Stomach (tissue), 4 donors: ENCODE measurements around the gene LRIG3.

Source experiments
- EP300 ChIP-seq: sonication (generic); formaldehyde crosslinking; IDR thresholded peaks from one replicate; pipeline ENCODE4 v1.6.1; 2017; ENCODE audit warnings: antibody characterized with exemption
- POLR2A ChIP-seq, 4 donors: fragments of 450-650 bp; IDR thresholded peaks; one replicate each; pipeline ENCODE4 v1.6.1; 2016; ENCODE audit warnings: antibody characterized with exemption in 4 of 4, control low read depth in 2 of 4, mild to moderate bottlenecking in 1 of 4, moderate library complexity in 1 of 4
- POLR2AphosphoS5 ChIP-seq, 3 donors: sonication (generic); formaldehyde crosslinking; IDR thresholded peaks; one replicate each; pipeline ENCODE4 v1.6.1; 2016; ENCODE audit warnings: antibody characterized with exemption in 3 of 3
- TF ChIP-seq, protein P1 (sequence below), 7 experiments: fragments of 450-650 bp in 4 of 7; fragments of 200-600 bp in 3 of 7; sonication (generic) in 3 of 7; IDR thresholded peaks; one replicate each; pipeline ENCODE4 v1.5.1; 2016 to 2019; ENCODE audit warnings: antibody characterized with exemption in 7 of 7, control low read depth in 2 of 7, mild to moderate bottlenecking in 1 of 7

DNA sequence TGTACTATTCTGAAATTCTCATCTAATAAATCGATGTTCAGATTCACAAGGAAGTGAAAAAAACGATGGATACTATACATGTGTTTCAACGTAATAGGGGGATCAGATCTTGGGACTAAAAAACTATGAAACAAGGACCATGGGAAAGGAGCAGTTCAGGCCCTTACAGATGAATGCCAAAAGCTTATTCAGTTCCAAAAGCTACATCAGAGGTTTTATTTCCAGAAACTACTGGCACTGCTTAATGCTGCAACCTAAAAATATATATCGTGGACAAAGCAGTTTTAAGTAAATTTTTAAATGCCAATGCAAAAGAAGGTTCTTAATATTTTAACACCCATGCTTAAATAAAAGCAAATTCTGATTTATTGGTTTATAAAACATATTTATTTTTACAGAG lies 38.5 kb downstream of the LRIG3 start:
- TF ChIP-seq POLR2AphosphoS5 (IDR thresholded peaks at IDR 0.05) (no peak), EP300 (no peak), POLR2A (IDR thresholded peaks at IDR 0.05) (no peak)
- TF ChIP-seq, protein P1, sequence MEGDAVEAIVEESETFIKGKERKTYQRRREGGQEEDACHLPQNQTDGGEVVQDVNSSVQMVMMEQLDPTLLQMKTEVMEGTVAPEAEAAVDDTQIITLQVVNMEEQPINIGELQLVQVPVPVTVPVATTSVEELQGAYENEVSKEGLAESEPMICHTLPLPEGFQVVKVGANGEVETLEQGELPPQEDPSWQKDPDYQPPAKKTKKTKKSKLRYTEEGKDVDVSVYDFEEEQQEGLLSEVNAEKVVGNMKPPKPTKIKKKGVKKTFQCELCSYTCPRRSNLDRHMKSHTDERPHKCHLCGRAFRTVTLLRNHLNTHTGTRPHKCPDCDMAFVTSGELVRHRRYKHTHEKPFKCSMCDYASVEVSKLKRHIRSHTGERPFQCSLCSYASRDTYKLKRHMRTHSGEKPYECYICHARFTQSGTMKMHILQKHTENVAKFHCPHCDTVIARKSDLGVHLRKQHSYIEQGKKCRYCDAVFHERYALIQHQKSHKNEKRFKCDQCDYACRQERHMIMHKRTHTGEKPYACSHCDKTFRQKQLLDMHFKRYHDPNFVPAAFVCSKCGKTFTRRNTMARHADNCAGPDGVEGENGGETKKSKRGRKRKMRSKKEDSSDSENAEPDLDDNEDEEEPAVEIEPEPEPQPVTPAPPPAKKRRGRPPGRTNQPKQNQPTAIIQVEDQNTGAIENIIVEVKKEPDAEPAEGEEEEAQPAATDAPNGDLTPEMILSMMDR (IDR thresholded peaks at IDR 0.05), result no peak
